ENCODE data around the gene TEKTIP1. TPM values are rescaled to one million over a fixed set of nuclear protein-coding genes. Genes with fewer than 3 reads are reported as not detected.

Gene TEKTIP1
- total RNA-seq, 1 experiment from 2014 or later, result not detected

DNA sequence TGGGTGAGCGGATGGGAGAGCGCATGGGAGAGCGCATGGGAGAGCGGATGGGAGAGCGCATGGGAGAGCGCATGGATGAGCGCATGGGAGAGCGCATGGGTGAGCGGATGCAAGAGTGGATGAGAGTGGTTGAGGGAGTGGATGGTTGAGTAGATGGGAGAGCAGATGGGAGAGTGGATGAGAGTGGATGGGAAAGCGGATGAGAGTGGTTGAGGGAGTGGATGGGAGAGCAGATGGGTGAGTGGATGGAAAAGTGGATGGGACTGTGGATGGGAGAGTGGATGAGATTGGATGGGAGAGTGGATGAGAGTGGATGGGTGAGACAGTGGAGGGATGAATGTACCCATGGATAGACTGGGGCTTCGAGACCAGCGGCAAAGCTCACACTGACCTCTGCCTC, 8.6 kb upstream of the TEKTIP1 start:
- no peak overlapping the region for H3K4me2 ChIP-seq (ENCODE audit: low read depth, low read length, poor library complexity, severe bottlenecking)
- no peaks in the 10 kb centered on the region for H3K36me3 ChIP-seq (ENCODE audit: insufficient read depth, low read length)
- H3K4me3 ChIP-seq (ENCODE audit: low read length), result no peak overlapping the region
- H3K4me1 ChIP-seq (ENCODE audit: low read length), result no peaks in the 10 kb centered on the region
- H4K20me1 ChIP-seq (ENCODE audit: insufficient read depth, low read depth, low read length), result no peaks in the 10 kb centered on the region
- no peaks in the 10 kb centered on the region for H3K9me2 ChIP-seq (replicated peaks; ENCODE audit: insufficient read depth, low read length)
- H3K9ac ChIP-seq (ENCODE audit: low read length), result no peak overlapping the region
- DNase-seq, result no peak
- H3K9me3 ChIP-seq (ENCODE audit: low read length), result no peaks in the 10 kb centered on the region
- H2AFZ ChIP-seq (ENCODE audit: low read length), result no peak overlapping the region
- H3K27me3 ChIP-seq (ENCODE audit: low read length), result no peaks in the 10 kb centered on the region
- no peaks in the 10 kb centered on the region for H3K79me2 ChIP-seq (ENCODE audit: low read length)
- H3K27ac ChIP-seq (ENCODE audit: low read length), result no peak overlapping the region

DNA sequence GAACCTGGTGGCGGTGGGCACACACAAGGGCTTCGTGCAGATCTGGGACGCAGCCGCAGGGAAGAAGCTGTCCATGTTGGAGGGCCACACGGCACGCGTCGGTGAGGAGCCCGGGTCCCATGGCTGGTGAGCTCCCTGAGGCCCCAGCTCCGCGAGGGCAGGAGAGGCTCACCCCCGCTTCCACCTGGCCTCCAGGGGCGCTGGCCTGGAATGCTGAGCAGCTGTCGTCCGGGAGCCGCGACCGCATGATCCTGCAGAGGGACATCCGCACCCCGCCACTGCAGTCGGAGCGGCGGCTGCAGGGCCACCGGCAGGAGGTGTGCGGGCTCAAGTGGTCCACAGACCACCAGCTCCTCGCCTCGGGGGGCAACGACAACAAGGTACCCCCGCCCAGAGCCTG, 7.3 kb upstream of the TEKTIP1 start:
- Histone ChIP-seq H3K9ac (ENCODE audit: low read length) (no peak overlapping the region), H2AFZ (ENCODE audit: low read length) (no peak overlapping the region), H3K36me3 (ENCODE audit: insufficient read depth, low read length) (no peaks in the 10 kb centered on the region)

GRCh38 chr19:3532154-3532786, 6.7 kb upstream of the TEKTIP1 start:
- Histone ChIP-seq H3K4me3 (ENCODE audit: low read length) (no peak overlapping the region), H3K4me1 (ENCODE audit: low read length) (no peaks in the 10 kb centered on the region), H3K4me2 (ENCODE audit: low read depth, low read length, poor library complexity, severe bottlenecking) (no peak overlapping the region), H3K9me2 (replicated peaks; ENCODE audit: insufficient read depth, low read length) (no peaks in the 10 kb centered on the region), H3K36me3 (ENCODE audit: insufficient read depth, low read length) (no peaks in the 10 kb centered on the region), H3K27me3 (ENCODE audit: low read length) (no peaks in the 10 kb centered on the region), H2AFZ (ENCODE audit: low read length) (no peak overlapping the region), H4K20me1 (ENCODE audit: insufficient read depth, low read depth, low read length) (no peaks in the 10 kb centered on the region; the same call in 1 of the 2 replicates), H3K9me3 (ENCODE audit: low read length) (no peaks in the 10 kb centered on the region), H3K9ac (ENCODE audit: low read length) (no peak overlapping the region), H3K27ac (ENCODE audit: low read length) (no peak overlapping the region), H3K79me2 (ENCODE audit: low read length) (no peaks in the 10 kb centered on the region)
- no peak for DNase-seq

More for the DNA sequence above, 7.3 kb upstream of the TEKTIP1 start:
- Histone ChIP-seq H3K79me2 (ENCODE audit: low read length) (no peaks in the 10 kb centered on the region), H3K9me3 (ENCODE audit: low read length) (no peaks in the 10 kb centered on the region), H4K20me1 (ENCODE audit: insufficient read depth, low read depth, low read length) (no peaks in the 10 kb centered on the region; the same call in 1 of the 2 replicates), H3K27ac (ENCODE audit: low read length) (no peak overlapping the region), H3K4me1 (ENCODE audit: low read length) (no peaks in the 10 kb centered on the region), H3K4me3 (ENCODE audit: low read length) (no peak overlapping the region), H3K9me2 (replicated peaks; ENCODE audit: insufficient read depth, low read length) (no peaks in the 10 kb centered on the region), H3K4me2 (ENCODE audit: low read depth, low read length, poor library complexity, severe bottlenecking) (no peak overlapping the region), H3K27me3 (ENCODE audit: low read length) (no peaks in the 10 kb centered on the region)
- no peak for DNase-seq

GRCh38 chr19:3533033-3533432, 5.9 kb upstream of the TEKTIP1 start:
- no peak overlapping the region for H2AFZ ChIP-seq (ENCODE audit: low read length)
- H3K9me2 ChIP-seq (replicated peaks; ENCODE audit: insufficient read depth, low read length), result no peaks in the 10 kb centered on the region
- H3K4me3 ChIP-seq (ENCODE audit: low read length), result no peak overlapping the region
- no peak overlapping the region for H3K27ac ChIP-seq (ENCODE audit: low read length)
- H3K4me2 ChIP-seq (ENCODE audit: low read depth, low read length, poor library complexity, severe bottlenecking), result no peak overlapping the region
- H4K20me1 ChIP-seq (ENCODE audit: insufficient read depth, low read depth, low read length), result no peaks in the 10 kb centered on the region; the same call in 1 of the 2 replicates
- no peaks in the 10 kb centered on the region for H3K9me3 ChIP-seq (ENCODE audit: low read length)
- no peaks in the 10 kb centered on the region for H3K79me2 ChIP-seq (ENCODE audit: low read length)
- DNase-seq, result no peak
- no peak overlapping the region for H3K9ac ChIP-seq (ENCODE audit: low read length)
- H3K36me3 ChIP-seq (ENCODE audit: insufficient read depth, low read length), result no peaks in the 10 kb centered on the region
- H3K27me3 ChIP-seq (ENCODE audit: low read length), result no peaks in the 10 kb centered on the region
- H3K4me1 ChIP-seq (ENCODE audit: low read length), result no peaks in the 10 kb centered on the region

- H3K36me3 ChIP-seq (ENCODE audit: insufficient read depth, low read length), result no peaks in the 10 kb centered on the region
- no peaks in the 10 kb centered on the region for H3K79me2 ChIP-seq (ENCODE audit: low read length)
- H4K20me1 ChIP-seq (ENCODE audit: insufficient read depth, low read depth, low read length), result no peaks in the 10 kb centered on the region; the same call in 1 of the 2 replicates
- H3K9me2 ChIP-seq (replicated peaks; ENCODE audit: insufficient read depth, low read length), result no peaks in the 10 kb centered on the region
- no peak overlapping the region for H2AFZ ChIP-seq (ENCODE audit: low read length)
- H3K27me3 ChIP-seq (ENCODE audit: low read length), result no peaks in the 10 kb centered on the region
- no peak overlapping the region for H3K27ac ChIP-seq (ENCODE audit: low read length)
- no peak overlapping the region for H3K4me3 ChIP-seq (ENCODE audit: low read length)
- no peak for DNase-seq
- H3K4me2 ChIP-seq (ENCODE audit: low read depth, low read length, poor library complexity, severe bottlenecking), result no peak overlapping the region
- no peaks in the 10 kb centered on the region for H3K4me1 ChIP-seq (ENCODE audit: low read length)
- H3K9ac ChIP-seq (ENCODE audit: low read length), result no peak overlapping the region
- no peaks in the 10 kb centered on the region for H3K9me3 ChIP-seq (ENCODE audit: low read length)
Measured at GRCh38 chr19:3533563-3534216, 5.3 kb upstream of the TEKTIP1 start.

DNA sequence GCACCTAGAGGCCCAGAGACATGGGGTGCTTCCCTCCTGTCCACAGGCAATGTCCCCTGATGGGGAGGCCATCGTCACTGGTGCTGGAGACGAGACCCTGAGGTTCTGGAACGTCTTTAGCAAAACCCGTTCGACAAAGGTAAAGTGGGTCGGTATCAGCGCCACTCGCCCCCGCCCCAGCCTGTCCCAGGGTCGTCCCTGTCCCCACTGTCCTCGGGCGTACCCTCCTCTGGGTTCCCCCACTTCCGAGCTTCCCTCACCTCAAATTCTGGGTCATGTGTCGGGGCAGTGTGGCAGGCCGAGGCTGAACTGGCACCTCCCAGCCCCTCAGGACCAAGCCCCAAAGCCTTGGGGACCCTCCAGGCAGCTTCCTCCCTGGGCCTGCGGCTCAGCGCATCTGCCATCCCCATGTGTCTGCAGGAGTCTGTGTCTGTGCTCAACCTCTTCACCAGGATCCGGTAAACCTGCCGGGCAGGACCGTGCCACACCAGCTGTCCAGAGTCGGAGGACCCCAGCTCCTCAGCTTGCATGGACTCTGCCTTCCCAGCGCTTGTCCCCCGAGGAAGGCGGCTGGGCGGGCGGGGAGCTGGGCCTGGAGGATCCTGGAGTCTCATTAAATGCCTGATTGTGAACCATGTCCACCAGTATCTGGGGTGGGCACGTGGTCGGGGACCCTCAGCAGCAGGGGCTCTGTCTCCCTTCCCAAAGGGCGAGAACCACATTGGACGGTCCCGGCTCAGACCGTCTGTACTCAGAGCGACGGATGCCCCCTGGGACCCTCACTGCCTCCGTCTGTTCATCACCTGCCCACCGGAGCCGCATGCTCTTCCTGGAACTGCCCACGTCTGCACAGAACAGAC, 4.4 kb upstream of the TEKTIP1 start:
- H3K9me3 ChIP-seq (ENCODE audit: low read length), result no peaks in the 10 kb centered on the region
- no peak for DNase-seq
- no peaks in the 10 kb centered on the region for H3K9me2 ChIP-seq (replicated peaks; ENCODE audit: insufficient read depth, low read length)
- no peak overlapping the region for H3K4me2 ChIP-seq (ENCODE audit: low read depth, low read length, poor library complexity, severe bottlenecking)
- no peaks in the 10 kb centered on the region for H3K27me3 ChIP-seq (ENCODE audit: low read length)
- no peak overlapping the region for H3K27ac ChIP-seq (ENCODE audit: low read length)
- no peak overlapping the region for H3K9ac ChIP-seq (ENCODE audit: low read length)
- H3K79me2 ChIP-seq (ENCODE audit: low read length), result no peaks in the 10 kb centered on the region
- no peaks in the 10 kb centered on the region; the same call in 1 of the 2 replicates for H4K20me1 ChIP-seq (ENCODE audit: insufficient read depth, low read depth, low read length)
- peaks cover 4% of the 10 kb centered on the region; the same call in 1 of the 2 replicates for H3K36me3 ChIP-seq (ENCODE audit: insufficient read depth, low read length)
- H2AFZ ChIP-seq (ENCODE audit: low read length), result no peak overlapping the region
- no peaks in the 10 kb centered on the region for H3K4me1 ChIP-seq (ENCODE audit: low read length)
- no peak overlapping the region for H3K4me3 ChIP-seq (ENCODE audit: low read length)

DNA sequence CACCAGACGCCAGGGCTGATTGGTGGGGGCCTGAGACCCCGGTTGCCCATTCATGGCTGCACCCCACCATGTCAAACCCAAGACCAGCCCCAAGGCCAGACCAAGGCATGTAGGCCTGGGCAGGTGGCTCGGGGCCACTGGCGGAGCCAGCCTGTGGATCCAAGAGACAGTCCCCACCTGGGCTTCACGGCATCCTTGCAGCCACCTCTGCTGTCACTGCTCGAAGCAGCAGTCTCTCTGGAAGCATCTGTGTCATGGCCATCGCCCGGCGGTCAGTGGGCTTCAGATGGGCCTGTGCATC, 3.8 kb upstream of the TEKTIP1 start:
- Histone ChIP-seq H3K4me2 (ENCODE audit: low read depth, low read length, poor library complexity, severe bottlenecking) (no peak overlapping the region), H3K36me3 (ENCODE audit: insufficient read depth, low read length) (peaks cover 4% of the 10 kb centered on the region; the same call in 1 of the 2 replicates), H3K4me1 (ENCODE audit: low read length) (no peaks in the 10 kb centered on the region), H3K79me2 (ENCODE audit: low read length) (no peaks in the 10 kb centered on the region), H3K4me3 (ENCODE audit: low read length) (no peak overlapping the region), H3K9me3 (ENCODE audit: low read length) (no peaks in the 10 kb centered on the region), H2AFZ (ENCODE audit: low read length) (no peak overlapping the region), H3K27me3 (ENCODE audit: low read length) (no peaks in the 10 kb centered on the region), H4K20me1 (ENCODE audit: insufficient read depth, low read depth, low read length) (no peaks in the 10 kb centered on the region; the same call in 1 of the 2 replicates), H3K9me2 (replicated peaks; ENCODE audit: insufficient read depth, low read length) (no peaks in the 10 kb centered on the region), H3K9ac (ENCODE audit: low read length) (no peak overlapping the region), H3K27ac (ENCODE audit: low read length) (no peak overlapping the region)
- DNase-seq, result no peak

DNA sequence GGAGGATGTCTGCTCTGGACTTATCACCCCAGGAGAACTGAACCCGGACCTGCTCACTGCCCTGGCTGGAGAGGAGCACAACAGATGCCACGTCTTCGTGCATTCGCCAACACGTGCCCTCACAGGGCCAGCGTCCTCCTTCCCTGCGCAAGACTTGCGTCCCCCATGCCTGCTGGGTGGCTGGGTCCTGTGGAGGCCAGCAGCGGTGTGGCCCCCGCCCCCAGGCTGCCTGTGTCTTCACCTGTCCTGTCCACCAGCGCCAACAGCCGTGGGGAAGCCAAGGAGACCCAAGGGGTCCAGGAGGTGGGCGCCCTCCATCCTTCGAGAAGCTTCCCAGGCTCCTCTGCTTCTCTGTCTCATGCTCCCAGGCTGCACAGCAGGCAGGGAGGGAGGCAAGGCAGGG, 3.4 kb upstream of the TEKTIP1 start:
- Histone ChIP-seq H3K9me3 (ENCODE audit: low read length) (no peaks in the 10 kb centered on the region), H3K36me3 (ENCODE audit: insufficient read depth, low read length) (peaks cover 4% of the 10 kb centered on the region; the same call in 1 of the 2 replicates), H3K9me2 (replicated peaks; ENCODE audit: insufficient read depth, low read length) (no peaks in the 10 kb centered on the region), H3K79me2 (ENCODE audit: low read length) (no peaks in the 10 kb centered on the region), H2AFZ (ENCODE audit: low read length) (no peak overlapping the region), H3K9ac (ENCODE audit: low read length) (no peak overlapping the region), H3K27ac (ENCODE audit: low read length) (no peak overlapping the region), H4K20me1 (ENCODE audit: insufficient read depth, low read depth, low read length) (no peaks in the 10 kb centered on the region; the same call in 1 of the 2 replicates), H3K27me3 (ENCODE audit: low read length) (no peaks in the 10 kb centered on the region), H3K4me2 (ENCODE audit: low read depth, low read length, poor library complexity, severe bottlenecking) (no peak overlapping the region), H3K4me1 (ENCODE audit: low read length) (no peaks in the 10 kb centered on the region), H3K4me3 (ENCODE audit: low read length) (no peak overlapping the region)
- no peak for DNase-seq

Data from Karpas-422 (cell line).